ENCODE data around the gene ZNF366.

Gene ZNF366

DNA sequence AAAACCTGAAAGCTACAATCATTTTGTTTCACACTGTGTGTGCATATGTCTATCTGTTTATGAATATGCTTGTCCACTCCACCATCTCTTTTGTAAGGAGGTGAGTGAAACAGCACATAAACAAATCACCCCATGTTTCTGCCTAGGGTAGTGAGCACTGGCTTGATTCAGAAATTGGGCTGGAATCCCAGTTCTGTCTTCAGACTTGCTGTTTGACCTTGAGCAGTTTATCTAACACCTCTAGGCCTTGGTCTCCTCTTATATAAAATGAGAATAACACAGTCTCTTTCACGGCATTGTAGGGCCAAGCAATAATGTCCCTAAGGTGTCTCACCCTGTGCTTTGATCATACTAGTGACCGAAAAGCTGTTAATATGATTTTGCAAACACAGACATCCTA lies 61.2 kb downstream of the ZNF366 start:
- H3K4me2 ChIP-seq (ENCODE audit: low read depth, low read length, poor library complexity, severe bottlenecking): no peak overlapping the region
- no peak overlapping the region for H3K4me3 ChIP-seq (ENCODE audit: insufficient read depth, low read length, poor library complexity, severe bottlenecking)
- no peaks in the 10 kb centered on the region for H3K27me3 ChIP-seq (ENCODE audit: low read length)
- H2AFZ ChIP-seq (ENCODE audit: low read depth, low read length, severe bottlenecking): no peak overlapping the region
- H4K20me1 ChIP-seq (ENCODE audit: low read depth, low read length): no peaks in the 10 kb centered on the region
- no peaks in the 10 kb centered on the region for H3K36me3 ChIP-seq (ENCODE audit: low read length)
- no peaks in the 10 kb centered on the region for H3K9me2 ChIP-seq (replicated peaks; ENCODE audit: insufficient read depth, low read length)
- H3K27ac ChIP-seq (ENCODE audit: low read depth, low read length): no peak overlapping the region
- H3K9me3 ChIP-seq (ENCODE audit: insufficient read depth, low read length): no peaks in the 10 kb centered on the region
- TF ChIP-seq, protein P1, sequence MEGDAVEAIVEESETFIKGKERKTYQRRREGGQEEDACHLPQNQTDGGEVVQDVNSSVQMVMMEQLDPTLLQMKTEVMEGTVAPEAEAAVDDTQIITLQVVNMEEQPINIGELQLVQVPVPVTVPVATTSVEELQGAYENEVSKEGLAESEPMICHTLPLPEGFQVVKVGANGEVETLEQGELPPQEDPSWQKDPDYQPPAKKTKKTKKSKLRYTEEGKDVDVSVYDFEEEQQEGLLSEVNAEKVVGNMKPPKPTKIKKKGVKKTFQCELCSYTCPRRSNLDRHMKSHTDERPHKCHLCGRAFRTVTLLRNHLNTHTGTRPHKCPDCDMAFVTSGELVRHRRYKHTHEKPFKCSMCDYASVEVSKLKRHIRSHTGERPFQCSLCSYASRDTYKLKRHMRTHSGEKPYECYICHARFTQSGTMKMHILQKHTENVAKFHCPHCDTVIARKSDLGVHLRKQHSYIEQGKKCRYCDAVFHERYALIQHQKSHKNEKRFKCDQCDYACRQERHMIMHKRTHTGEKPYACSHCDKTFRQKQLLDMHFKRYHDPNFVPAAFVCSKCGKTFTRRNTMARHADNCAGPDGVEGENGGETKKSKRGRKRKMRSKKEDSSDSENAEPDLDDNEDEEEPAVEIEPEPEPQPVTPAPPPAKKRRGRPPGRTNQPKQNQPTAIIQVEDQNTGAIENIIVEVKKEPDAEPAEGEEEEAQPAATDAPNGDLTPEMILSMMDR (IDR thresholded peaks at IDR 0.05; ENCODE audit: insufficient read depth, low read length, poor library complexity, severe bottlenecking): no peak
- TF ChIP-seq EZH2phosphoT487 (conservative IDR thresholded peaks at IDR 0.05; ENCODE audit: low read length): no peak
- H3K9ac ChIP-seq (ENCODE audit: low read length): no peak overlapping the region
- H3K79me2 ChIP-seq (ENCODE audit: insufficient read depth, low read length): no peaks in the 10 kb centered on the region
- H3F3A ChIP-seq (ENCODE audit: insufficient read depth): no peaks in the 10 kb centered on the region

DNA sequence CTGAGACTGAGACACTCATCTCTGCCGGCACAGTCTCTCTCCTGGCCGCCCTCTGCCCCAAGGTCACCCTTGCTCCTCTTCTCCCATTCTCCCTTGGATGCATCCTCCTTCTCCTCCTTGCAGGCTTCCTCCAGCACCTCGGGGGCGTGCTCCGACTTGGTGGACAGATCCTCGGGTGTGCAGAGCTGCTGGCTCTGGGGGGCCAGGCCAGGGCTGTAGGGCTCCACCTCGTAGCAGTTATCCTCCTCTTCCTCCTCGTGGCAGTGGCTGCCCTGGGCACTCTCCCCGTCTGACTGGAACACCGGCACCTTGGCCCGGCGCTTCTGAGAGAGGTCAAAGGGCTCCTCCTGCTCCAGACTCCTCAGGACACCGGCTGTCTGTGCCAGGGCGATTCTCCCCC lies 63.3 kb downstream of the ZNF366 start:
- no peak overlapping the region for H3K4me2 ChIP-seq (ENCODE audit: low read depth, low read length, poor library complexity, severe bottlenecking)
- no peaks in the 10 kb centered on the region for H3K36me3 ChIP-seq (ENCODE audit: low read length)
- H4K20me1 ChIP-seq (ENCODE audit: low read depth, low read length): no peaks in the 10 kb centered on the region
- H3F3A ChIP-seq (ENCODE audit: insufficient read depth): no peaks in the 10 kb centered on the region
- H3K4me3 ChIP-seq (ENCODE audit: insufficient read depth, low read length, poor library complexity, severe bottlenecking): no peak overlapping the region
- no peak for TF ChIP-seq EZH2phosphoT487 (conservative IDR thresholded peaks at IDR 0.05; ENCODE audit: low read length)
- H2AFZ ChIP-seq (ENCODE audit: low read depth, low read length, severe bottlenecking): no peak overlapping the region
- no peaks in the 10 kb centered on the region for H3K27me3 ChIP-seq (ENCODE audit: low read length)
- no peak overlapping the region for H3K9ac ChIP-seq (ENCODE audit: low read length)
- H3K27ac ChIP-seq (ENCODE audit: low read depth, low read length): no peak overlapping the region
- H3K9me2 ChIP-seq (replicated peaks; ENCODE audit: insufficient read depth, low read length): no peaks in the 10 kb centered on the region
- no peaks in the 10 kb centered on the region for H3K79me2 ChIP-seq (ENCODE audit: insufficient read depth, low read length)
- H3K9me3 ChIP-seq (ENCODE audit: insufficient read depth, low read length): no peaks in the 10 kb centered on the region

DNA sequence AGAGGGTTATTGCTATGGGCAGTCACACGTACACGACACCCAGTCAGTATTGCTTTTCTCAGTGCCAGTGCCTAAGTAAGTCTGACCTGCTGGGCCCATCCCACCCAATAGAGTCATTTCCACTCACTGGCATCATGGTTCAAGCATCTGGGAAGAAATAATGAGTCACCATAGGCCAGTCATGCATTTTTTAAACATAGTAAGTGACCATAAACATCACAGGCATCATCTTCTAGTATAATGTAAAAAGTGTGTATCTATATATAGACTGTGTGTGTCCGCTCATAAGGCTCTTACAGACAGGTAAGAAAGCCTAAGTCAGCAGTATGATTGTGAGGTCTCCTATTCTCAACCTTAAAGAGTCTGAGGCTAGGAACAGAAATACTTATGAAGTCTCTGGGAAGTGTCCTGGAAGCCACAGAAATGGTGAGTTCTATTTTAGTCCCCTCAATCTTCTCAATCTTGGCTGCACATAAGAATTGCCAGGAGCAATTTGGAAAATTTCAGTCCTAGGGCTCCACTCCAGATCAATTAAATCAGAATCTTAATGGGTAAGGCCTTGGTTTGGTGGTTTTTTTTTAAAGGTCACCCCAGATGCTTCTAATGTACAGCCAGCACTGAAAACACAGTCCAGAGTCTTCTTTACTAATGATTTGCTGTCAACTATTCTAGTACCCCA lies 65.2 kb downstream of the ZNF366 start:
- Histone ChIP-seq H3K4me3 (ENCODE audit: insufficient read depth, low read length, poor library complexity, severe bottlenecking) (no peak overlapping the region), H3F3A (ENCODE audit: insufficient read depth) (no peaks in the 10 kb centered on the region), H2AFZ (ENCODE audit: low read depth, low read length, severe bottlenecking) (no peak overlapping the region), H3K4me2 (ENCODE audit: low read depth, low read length, poor library complexity, severe bottlenecking) (no peak overlapping the region), H3K27me3 (ENCODE audit: low read length) (no peaks in the 10 kb centered on the region), H3K27ac (ENCODE audit: low read depth, low read length) (no peak overlapping the region), H3K36me3 (ENCODE audit: low read length) (no peaks in the 10 kb centered on the region), H3K9ac (ENCODE audit: low read length) (no peak overlapping the region), H3K9me2 (replicated peaks; ENCODE audit: insufficient read depth, low read length) (no peaks in the 10 kb centered on the region), H3K9me3 (ENCODE audit: insufficient read depth, low read length) (no peaks in the 10 kb centered on the region), H4K20me1 (ENCODE audit: low read depth, low read length) (no peaks in the 10 kb centered on the region), H3K79me2 (ENCODE audit: insufficient read depth, low read length) (no peaks in the 10 kb centered on the region)
- TF ChIP-seq, protein P1 (IDR thresholded peaks at IDR 0.05; ENCODE audit: insufficient read depth, low read length, poor library complexity, severe bottlenecking): no peak
- TF ChIP-seq EZH2phosphoT487 (conservative IDR thresholded peaks at IDR 0.05; ENCODE audit: low read length): no peak

DNA sequence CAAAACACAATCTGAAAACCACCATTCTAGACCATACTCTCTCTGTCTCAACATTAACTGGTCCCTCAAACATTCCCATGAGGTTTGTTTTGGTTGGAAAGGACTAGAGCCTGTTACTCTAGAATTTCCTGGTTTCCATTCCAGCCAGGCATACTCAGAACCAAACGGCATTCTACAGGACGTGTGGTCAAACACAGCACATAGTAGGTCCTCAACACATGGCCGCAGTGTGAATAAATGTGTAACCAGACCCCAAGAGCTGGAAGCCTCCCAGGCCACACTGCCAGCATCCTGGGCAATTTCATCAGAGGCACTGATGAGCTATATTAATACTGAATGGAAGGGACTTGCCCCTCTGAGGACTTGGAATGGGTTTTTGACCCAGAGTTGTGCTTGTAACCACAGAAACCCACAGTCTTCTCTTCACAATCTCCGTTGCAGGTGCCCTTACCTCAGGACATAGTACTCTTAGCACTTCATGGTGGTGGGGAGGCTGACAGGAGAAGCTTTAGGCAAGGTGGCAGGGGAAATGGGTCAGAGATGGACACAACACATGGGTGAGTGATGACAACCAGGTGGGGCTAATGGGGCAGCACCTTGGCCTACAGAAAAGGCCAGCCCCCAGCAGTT lies 66.0 kb downstream of the ZNF366 start:
- Histone ChIP-seq H3K27me3 (ENCODE audit: low read length) (no peaks in the 10 kb centered on the region), H3F3A (ENCODE audit: insufficient read depth) (no peaks in the 10 kb centered on the region), H3K4me2 (ENCODE audit: low read depth, low read length, poor library complexity, severe bottlenecking) (no peak overlapping the region), H3K27ac (ENCODE audit: low read depth, low read length) (no peak overlapping the region), H3K9me2 (replicated peaks; ENCODE audit: insufficient read depth, low read length) (no peaks in the 10 kb centered on the region), H3K9ac (ENCODE audit: low read length) (no peak overlapping the region), H3K79me2 (ENCODE audit: insufficient read depth, low read length) (no peaks in the 10 kb centered on the region), H3K9me3 (ENCODE audit: insufficient read depth, low read length) (no peaks in the 10 kb centered on the region), H3K36me3 (ENCODE audit: low read length) (no peaks in the 10 kb centered on the region), H3K4me3 (ENCODE audit: insufficient read depth, low read length, poor library complexity, severe bottlenecking) (no peak overlapping the region), H4K20me1 (ENCODE audit: low read depth, low read length) (no peaks in the 10 kb centered on the region), H2AFZ (ENCODE audit: low read depth, low read length, severe bottlenecking) (no peak overlapping the region)
- no peak for TF ChIP-seq EZH2phosphoT487 (conservative IDR thresholded peaks at IDR 0.05; ENCODE audit: low read length)
- TF ChIP-seq, protein P1 (IDR thresholded peaks at IDR 0.05; ENCODE audit: insufficient read depth, low read length, poor library complexity, severe bottlenecking): no peak
